A673 (cell line): ENCODE results near the gene ARID3A.

Source experiments
- EZH2 ChIP-seq: fragments of 200-600 bp; sonication (generic); IDR thresholded peaks from 2 replicates; pipeline ENCODE4 v1.6.1; 2017; ENCODE audit warnings: borderline replicate concordance, low read depth, mild to moderate bottlenecking, mixed read lengths, antibody characterized with exemption, low read length; ENCODE audit not compliant: poor library complexity, severe bottlenecking
- TF ChIP-seq, protein P1 (sequence below): fragments of 300-800, 200-600 bp; sonication (generic); conservative IDR thresholded peaks from 2 replicates; pipeline ENCODE4 v1.5.1; 2017; ENCODE audit warnings: low read depth, mild to moderate bottlenecking, antibody characterized with exemption, low read length, moderate library complexity, mixed read lengths

- TF ChIP-seq, protein P1, sequence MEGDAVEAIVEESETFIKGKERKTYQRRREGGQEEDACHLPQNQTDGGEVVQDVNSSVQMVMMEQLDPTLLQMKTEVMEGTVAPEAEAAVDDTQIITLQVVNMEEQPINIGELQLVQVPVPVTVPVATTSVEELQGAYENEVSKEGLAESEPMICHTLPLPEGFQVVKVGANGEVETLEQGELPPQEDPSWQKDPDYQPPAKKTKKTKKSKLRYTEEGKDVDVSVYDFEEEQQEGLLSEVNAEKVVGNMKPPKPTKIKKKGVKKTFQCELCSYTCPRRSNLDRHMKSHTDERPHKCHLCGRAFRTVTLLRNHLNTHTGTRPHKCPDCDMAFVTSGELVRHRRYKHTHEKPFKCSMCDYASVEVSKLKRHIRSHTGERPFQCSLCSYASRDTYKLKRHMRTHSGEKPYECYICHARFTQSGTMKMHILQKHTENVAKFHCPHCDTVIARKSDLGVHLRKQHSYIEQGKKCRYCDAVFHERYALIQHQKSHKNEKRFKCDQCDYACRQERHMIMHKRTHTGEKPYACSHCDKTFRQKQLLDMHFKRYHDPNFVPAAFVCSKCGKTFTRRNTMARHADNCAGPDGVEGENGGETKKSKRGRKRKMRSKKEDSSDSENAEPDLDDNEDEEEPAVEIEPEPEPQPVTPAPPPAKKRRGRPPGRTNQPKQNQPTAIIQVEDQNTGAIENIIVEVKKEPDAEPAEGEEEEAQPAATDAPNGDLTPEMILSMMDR: no peak
- TF ChIP-seq EZH2: no peak
These were observed 27.0 kb downstream of the ARID3A start for GRCh38 chr19:952680-953444.
